HEK293T (cell line): ENCODE measurements around the gene GATAD2B.

Experiments
- ARNT ChIP-seq: fragments of 450-650 bp; IDR thresholded peaks from 2 replicates; pipeline ENCODE4 v1.6.1; 2017; ENCODE audit warnings: mild to moderate bottlenecking
- SP1 ChIP-seq: fragments of 450-650 bp; IDR thresholded peaks from 2 replicates; pipeline ENCODE4 v1.6.1; 2017

GRCh38 chr1:153769221-153769620 lies 153.6 kb downstream of the GATAD2B start:
- TF ChIP-seq ARNT: no peak
- no peak for TF ChIP-seq SP1
